ENCODE data around the gene NKD1.

DNA sequence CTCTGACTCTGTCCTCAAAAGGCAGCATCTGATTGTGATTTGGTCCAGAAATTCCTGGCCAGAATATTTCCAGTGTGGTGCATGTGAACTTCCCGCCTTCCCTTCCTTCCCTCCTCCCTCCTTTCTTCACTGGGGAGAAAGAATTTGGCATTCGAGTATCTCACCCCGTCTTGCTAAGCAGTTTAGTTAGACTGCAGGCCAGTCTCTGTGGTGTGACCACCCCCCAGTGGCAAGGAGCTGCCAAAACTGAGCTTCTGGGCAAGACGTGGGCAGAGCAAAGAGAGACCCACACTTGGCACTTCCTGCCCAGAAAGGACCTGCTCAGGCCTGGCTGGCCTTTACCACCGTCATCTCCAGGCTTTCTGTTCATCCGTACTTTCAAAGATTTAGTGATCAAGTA, 96.5 kb downstream of the NKD1 start:
- TF ChIP-seq, protein P1, sequence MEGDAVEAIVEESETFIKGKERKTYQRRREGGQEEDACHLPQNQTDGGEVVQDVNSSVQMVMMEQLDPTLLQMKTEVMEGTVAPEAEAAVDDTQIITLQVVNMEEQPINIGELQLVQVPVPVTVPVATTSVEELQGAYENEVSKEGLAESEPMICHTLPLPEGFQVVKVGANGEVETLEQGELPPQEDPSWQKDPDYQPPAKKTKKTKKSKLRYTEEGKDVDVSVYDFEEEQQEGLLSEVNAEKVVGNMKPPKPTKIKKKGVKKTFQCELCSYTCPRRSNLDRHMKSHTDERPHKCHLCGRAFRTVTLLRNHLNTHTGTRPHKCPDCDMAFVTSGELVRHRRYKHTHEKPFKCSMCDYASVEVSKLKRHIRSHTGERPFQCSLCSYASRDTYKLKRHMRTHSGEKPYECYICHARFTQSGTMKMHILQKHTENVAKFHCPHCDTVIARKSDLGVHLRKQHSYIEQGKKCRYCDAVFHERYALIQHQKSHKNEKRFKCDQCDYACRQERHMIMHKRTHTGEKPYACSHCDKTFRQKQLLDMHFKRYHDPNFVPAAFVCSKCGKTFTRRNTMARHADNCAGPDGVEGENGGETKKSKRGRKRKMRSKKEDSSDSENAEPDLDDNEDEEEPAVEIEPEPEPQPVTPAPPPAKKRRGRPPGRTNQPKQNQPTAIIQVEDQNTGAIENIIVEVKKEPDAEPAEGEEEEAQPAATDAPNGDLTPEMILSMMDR (IDR thresholded peaks at IDR 0.05): no peak
- no peak for TF ChIP-seq POLR2AphosphoS5 (IDR thresholded peaks at IDR 0.05)
